ENCODE data around the gene LRBA.

- TF ChIP-seq ATF3 (IDR thresholded peaks at IDR 0.05) (no peak), CTCF (IDR thresholded peaks at IDR 0.05; ENCODE audit: low read depth, low read length, missing input control) (no peak), YY1 (IDR thresholded peaks at IDR 0.05) (no peak), JUND (IDR thresholded peaks at IDR 0.05) (no peak)
These were observed 752.5 kb downstream of the LRBA start for GRCh38 chr4:150262611-150263010.

Data from liver (tissue), 3 donors.